GM06990 (cell line): ENCODE measurements around the gene ANKRD35.
"Not testable (repeated sequence)": the region's sequence is repeated elsewhere in the genome, so short reads cannot be mapped to it uniquely, and the experiment has no call there.

Source experiments
- DNase-seq: peaks from one replicate; pipeline ENCODE4 v3.0.0-alpha.2; 2011; ENCODE audit not compliant: insufficient read length; ENCODE audit errors: extremely low read depth
- H3K27me3 ChIP-seq: replicated peaks from 2 replicates; pipeline ENCODE4 v1.6.0; 2011; ENCODE audit warnings: low read length; ENCODE audit not compliant: control insufficient read depth, insufficient read depth
- H3K36me3 ChIP-seq: 2 replicates; pipeline ENCODE4 v1.5.1; 2011; ENCODE audit warnings: low read length; ENCODE audit not compliant: control insufficient read depth, insufficient read depth
- H3K4me3 ChIP-seq: replicated peaks from 2 replicates; pipeline ENCODE4 v1.5.1; 2011; ENCODE audit warnings: low read depth, mild to moderate bottlenecking, control low read depth, low read length
- CTCF ChIP-seq: IDR thresholded peaks from 2 replicates; pipeline ENCODE4 v1.5.1; 2011; ENCODE audit warnings: low read length, control low read depth, mild to moderate bottlenecking, inconsistent platforms; ENCODE audit not compliant: insufficient read depth, poor library complexity, severe bottlenecking

The ANKRD35 gene

GRCh38 chr1:145922266-145922665, 36.6 kb upstream of the ANKRD35 start:
- H3K27me3 ChIP-seq: no peaks in the 10 kb centered on the region
- DNase-seq: no peak
- H3K36me3 ChIP-seq: peaks cover 1% of the 10 kb centered on the region
- no peak overlapping the region for H3K4me3 ChIP-seq
- TF ChIP-seq CTCF: no peak

- DNase-seq, H3K4me3 ChIP-seq, H3K36me3 ChIP-seq, H3K27me3 ChIP-seq: not testable (repeated sequence)
Measured at GRCh38 chr1:145920297-145920696, 34.6 kb upstream of the ANKRD35 start.

GRCh38 chr1:145918992-145919939, 33.6 kb upstream of the ANKRD35 start:
- no peak for TF ChIP-seq CTCF
- peak; percentile 54 for DNase-seq
- Histone ChIP-seq H3K4me3 (peak overlapping the region; percentile 85), H3K36me3 (peaks cover 2% of the 10 kb centered on the region), H3K27me3 (no peaks in the 10 kb centered on the region)

- no peak for TF ChIP-seq CTCF
- DNase-seq: peak; percentile 92
- peaks cover 2% of the 10 kb centered on the region for H3K36me3 ChIP-seq
- H3K4me3 ChIP-seq: peak within 1 kb of the TSS; percentile 85
- H3K27me3 ChIP-seq: no peaks in the 10 kb centered on the region
Measured at GRCh38 chr1:145918144-145918991, 32.7 kb upstream of the ANKRD35 start, which contains the start of gene PEX11B. Gene PEX11B, minus strand, starts transcription at chr1:145918717. Its CDS starts 29 bp downstream, at chr1:145918688.

GRCh38 chr1:145917595-145917994, 31.9 kb upstream of the ANKRD35 start:
- no peak for DNase-seq
- H3K36me3 ChIP-seq: peaks cover 2% of the 10 kb centered on the region
- TF ChIP-seq CTCF: no peak
- H3K27me3 ChIP-seq: no peaks in the 10 kb centered on the region
- H3K4me3 ChIP-seq: peak overlapping the region; percentile 85

GRCh38 chr1:145916745-145917144, 31.1 kb upstream of the ANKRD35 start:
- peaks cover 4% of the 10 kb centered on the region for H3K36me3 ChIP-seq
- DNase-seq: no peak
- no peaks in the 10 kb centered on the region for H3K27me3 ChIP-seq
- H3K4me3 ChIP-seq: no peak overlapping the region
- no peak for TF ChIP-seq CTCF
